Stimulated activated CD4-positive, alpha-beta T cell treated with anti-CD3 and anti-CD28 coated beads, Interleukin-12 subunit alpha, Interleukin-12 subunit beta, amount 100 ng/mL, for 24 hours (primary cell): ENCODE measurements around the gene TNIP1.

Experiments
- DNase-seq, 2 experiments: peaks; one replicate each; pipeline ENCODE4 v3.0.0-alpha.2; 2020; ENCODE audit warnings: low read depth in 2 of 2

TNIP1 gene

DNA sequence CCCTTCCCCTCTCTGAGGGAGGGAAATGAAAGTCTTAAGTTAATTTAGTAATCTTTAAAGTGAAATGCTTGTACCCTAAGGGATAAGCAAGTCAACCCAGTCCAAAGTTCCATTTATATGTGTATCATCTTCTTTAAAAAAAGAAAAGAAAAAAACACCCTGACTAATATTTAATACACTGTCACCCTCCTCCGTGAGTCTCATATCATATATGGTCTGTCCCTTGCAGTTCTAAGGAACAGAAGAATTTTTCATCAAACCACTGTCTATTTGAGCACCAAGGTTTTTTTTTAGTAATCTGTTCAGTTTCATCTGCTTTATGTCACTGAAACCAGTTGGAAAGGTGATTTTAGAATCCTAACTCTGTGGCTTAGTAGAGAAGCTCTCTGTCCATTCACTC lies 15.2 kb downstream of the TNIP1 start:
- no peak for DNase-seq

DNA sequence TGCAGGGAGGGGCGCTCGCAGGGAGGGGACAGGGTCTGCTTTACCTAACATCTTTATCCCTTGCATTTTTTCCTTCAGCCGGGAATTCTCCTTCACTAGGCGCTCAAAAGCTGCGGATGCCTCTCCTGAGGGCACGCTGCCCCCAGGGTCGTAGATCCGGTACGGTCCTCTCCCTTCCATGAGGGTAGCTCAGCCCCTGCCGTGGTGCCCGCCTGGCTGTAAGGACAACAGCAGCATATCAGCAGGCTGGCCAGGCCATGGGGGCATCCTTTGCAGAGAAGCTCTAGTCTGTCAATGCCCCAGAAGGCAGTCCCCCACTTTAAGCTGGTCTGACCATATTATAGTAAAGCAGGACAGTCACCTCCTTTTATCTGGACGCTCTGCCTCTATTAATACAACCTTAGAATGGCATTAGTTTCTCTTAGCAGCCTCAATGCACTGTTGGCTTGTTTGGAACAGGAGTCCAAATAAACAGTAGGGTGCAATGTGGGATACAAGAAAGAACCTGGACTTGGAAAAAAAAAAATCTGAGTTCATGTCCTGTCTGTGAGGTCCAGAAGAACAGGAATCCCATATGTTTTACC lies 15.8 kb downstream of the TNIP1 start:
- no peak for DNase-seq

DNA sequence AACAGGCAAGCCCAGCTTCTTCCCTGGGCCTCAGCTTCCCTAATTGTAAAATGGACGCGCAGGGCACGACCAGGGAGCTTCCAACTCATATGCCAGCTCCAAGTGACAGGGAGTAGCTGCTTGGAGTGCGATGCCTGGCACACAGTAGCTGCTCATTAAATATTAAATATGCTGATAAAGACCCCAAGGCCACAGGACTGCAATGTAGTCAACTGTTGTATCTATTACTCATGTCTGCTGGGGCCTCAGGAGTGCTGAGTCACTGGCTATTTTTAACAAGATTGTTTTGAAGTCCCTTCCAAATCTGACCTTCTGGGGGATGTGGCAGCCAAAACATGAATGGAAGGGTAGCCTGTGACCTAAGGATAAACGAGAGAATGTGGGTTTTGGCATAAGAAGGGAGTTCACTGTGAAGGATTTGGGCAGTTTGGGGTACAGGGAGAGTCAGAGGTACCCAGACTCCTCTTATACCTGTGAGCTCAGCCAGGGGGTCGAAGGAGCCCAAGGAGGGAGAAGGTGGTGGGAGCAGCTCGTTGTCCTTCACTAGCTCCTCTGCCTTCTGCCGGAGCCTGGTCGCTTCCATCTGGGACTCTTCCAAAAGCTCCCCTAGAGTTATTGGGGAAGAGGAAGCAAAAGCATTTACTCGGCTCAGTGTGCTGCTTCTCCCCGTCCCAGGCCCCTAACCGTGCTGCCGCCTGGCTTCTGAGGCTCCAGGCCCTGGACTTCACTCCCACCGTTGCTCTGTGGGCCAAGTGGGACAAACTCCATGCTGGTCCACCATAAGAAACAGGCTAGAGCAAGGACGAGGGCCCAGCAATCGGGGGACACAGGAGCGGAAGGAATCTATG lies 17.5 kb downstream of the TNIP1 start:
- DNase-seq = no peak

DNA sequence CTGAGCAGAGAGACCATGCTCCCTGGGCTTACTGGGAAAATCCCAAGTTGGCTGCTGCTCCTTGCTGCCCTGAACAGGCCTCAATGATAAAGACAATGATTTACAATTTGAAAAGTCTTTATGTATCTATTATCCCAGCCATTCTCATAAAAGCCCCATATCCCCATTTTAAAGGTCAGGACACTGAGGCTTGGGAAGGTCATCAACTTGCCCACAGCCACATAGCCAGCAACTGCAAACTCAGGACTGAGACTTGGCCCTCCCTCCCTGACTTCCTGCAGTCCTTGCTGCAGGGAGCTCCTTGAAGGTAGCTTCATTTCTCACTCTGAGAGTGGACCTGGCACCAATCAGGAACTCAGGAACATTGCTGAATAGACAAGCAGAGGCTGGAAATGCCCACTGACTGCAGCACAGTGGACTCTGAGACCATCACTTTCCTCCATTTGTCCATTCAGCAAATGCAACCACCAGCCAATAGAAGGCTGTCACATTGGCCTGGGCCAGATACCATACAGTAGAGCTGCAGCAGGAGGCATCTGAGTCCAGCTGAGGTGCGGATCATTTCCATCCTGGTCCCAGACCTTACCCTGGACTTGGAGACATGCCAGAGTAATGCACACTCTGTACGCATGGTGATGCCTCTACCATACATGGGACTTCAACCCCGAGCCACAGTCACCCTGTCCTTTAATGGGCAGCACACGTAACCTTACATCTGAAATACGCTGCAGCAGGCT lies 18.3 kb downstream of the TNIP1 start:
- DNase-seq = no peak

DNA sequence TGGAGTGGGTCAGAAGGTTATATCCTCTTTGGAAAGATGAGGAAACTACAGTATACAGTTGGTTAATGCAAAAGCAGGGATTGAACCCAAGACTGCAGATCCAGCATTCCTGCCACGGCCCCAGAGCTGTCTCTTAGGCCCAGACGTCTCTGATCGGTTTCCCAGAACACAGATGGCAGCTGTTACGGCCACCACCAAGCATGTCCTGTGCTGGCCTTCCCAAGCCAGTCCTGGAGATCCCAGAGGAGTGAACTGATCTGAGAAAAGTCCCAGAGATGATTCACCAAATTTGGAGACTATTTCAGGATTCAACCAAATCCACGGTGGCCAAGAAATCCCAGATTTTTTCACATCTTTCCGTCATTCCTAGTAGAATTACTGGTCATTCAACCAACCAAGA lies 20.1 kb downstream of the TNIP1 start:
- DNase-seq = no peak

DNA sequence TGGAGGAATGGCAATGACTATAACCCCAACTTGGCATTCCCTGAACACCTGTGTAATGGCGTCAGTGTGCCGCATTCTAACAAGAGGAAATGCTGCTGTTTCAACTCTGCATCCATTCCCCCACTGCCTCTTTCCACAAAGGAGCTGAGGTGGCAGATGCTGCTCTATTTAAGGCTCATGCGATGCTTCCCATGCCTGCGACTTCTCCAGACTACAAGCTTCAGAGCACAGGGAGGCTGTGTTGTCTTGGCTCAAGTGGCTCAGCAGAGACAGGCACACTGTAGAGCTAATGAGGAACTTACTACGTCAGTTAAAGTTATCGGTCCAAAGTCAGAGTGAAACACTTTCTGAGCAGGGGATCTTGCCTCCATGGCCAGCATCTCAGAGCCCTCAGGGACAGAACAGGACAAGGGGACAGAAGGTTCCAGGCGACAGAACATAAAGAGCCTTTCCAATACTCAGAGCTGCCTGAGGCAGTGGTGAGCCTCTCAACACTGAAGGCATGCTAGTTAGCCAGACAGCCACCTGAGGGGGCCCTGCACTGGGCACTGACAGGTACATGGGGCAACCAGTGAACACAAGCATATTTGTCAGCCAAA lies 21.8 kb downstream of the TNIP1 start:
- DNase-seq = no peak

DNA sequence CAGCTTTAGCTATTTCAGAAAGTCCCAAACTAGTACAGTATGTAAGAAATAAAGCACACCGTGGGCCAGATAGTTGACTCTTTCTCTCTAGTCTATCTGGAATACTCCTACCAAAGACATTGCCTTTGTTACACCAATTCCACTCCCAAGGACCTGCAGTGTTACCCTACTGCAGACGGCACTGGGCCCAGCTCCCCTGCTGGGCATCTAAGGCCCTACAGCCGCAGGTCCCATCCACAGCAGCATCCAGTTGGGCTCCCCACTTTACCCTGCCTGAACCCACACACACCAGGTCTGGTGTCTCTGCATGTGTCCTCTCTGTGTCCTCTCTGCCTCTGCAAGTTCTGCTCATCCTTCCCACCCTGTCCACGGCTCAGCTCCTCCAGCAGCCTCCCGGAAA lies 22.5 kb downstream of the TNIP1 start:
- no peak for DNase-seq

DNA sequence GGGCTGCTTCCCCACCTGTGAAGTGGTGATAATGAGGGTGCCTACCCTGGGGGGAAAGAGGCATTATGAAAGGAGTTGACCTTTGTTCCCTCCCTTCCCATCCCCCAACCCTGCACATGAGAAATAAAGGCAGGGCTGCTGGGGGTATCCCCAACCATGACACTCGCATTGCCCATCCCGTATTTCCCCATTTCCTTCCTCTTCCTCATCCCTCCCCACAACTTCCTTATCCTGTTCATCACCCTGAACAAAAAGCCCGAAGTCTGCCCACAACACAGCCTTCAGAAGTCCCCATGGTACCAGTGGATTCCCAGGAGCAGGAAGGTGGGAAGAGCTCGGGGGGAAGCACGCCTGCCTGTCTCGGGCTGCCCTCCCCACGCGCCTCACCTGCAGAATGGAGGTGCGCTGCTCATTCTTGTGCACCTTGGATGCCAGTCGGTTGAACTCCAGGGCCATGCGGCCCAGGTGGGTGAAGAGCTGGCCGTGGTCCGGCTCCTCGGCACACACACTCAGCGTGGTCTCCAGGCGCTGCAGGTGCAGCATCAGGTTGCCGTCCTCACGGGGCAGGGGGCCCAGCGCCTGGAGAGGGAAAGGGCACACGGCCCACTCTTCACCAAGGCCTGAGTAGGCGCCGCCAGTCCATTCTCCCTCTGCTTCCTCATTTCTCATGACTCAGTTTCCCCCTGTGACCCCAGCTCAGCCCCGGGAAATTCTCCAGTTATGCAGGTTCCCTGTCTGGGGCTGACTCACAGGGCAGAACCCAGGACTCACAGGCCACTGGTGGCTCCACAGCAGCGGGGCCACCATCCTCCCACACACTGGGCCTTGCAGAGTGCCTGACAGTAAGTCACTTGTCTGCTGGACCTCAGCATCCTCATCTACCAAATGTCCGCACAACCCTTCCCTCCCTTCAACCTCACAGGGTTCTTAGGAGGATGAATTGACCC lies 24.2 kb downstream of the TNIP1 start:
- no peak for DNase-seq

DNA sequence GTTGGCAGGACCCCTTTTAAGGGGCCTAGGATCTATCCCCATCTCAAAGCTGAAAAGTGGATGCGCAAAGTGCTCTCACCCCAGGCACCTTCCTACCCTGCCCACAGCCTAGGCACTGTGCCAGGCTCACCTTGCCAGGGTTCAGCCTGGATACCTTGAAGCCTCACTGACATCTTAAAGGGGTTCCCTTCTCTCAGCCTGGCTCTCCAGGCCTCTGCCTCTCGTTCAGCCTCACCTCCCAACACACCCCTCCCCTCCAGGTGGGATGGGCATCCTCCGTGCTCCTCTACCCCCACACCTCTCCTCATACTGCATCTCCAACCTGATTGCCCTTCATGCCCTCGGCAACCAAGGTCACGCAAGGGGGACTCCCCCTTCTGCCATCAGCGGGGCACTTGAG lies 25.5 kb downstream of the TNIP1 start:
- DNase-seq = no peak

DNA sequence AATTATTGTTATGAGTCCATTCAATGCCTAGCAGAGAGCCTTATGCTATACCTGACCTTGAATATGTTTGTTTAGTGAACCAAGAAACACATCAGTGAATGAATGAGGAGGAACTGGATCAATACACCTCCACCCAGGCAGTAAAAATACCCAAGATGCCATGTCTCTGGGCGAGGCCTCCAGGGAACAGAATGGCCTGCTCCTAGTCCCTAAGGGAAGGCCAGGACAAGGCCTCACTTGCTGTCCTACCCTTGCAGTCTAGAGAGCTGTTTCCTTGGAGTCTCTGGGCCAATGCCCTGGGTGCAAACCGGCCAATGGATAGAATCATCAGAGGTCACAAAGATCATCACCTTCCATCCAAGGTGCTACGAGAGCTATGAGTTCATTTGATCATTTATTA lies 26.1 kb downstream of the TNIP1 start:
- DNase-seq = no peak

DNA sequence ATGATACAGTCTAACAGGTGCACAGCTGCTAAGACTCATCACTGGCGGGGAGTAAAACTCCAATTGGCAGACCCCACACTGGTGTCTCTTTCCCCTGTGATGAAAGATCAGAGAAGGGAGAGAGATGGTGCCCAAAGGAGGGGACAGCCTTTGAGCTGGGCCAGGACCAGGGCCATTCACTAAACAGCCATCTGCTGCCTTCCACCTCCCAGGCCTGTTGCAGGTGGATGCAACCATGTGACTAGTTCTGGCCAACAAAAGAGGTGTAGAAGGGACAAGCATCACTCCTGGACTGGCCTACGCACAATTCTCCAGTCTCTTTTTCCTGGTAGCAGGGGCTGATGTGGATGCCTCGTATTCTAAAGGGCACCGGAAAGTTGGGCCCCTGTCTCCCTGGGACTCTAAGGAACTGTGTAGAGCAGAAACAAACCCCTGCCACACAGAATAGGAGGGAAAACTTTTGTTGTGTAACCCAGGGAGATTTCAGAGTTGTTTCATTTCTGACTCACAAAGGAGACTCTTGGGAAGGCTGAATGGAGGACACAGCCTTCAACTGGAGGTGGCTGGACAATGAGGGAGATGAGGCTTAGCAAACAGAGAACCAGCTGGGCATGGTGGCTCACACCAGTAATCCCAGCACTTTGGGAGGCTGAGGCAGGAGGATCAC lies 26.9 kb downstream of the TNIP1 start:
- DNase-seq = no peak

DNA sequence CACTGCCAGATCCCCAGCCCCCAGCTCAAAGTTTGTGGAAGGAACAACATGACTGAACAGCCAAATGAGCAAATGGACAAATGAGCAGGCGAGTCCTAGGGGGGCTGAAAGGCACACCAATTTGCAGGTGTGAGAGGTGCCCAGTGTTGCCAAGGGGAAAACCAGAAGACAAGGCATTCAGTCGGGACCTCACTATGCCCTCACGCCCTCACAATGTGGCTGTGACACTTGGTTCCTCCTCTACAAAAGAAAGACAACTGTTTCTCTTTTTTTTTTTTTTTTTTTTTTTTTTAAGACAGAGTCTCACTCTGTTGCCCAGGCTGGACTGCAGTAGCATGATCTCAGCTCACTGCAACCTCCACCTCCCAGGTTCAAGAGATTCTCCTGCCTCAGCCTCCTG lies 28.0 kb downstream of the TNIP1 start:
- no peak for DNase-seq

DNA sequence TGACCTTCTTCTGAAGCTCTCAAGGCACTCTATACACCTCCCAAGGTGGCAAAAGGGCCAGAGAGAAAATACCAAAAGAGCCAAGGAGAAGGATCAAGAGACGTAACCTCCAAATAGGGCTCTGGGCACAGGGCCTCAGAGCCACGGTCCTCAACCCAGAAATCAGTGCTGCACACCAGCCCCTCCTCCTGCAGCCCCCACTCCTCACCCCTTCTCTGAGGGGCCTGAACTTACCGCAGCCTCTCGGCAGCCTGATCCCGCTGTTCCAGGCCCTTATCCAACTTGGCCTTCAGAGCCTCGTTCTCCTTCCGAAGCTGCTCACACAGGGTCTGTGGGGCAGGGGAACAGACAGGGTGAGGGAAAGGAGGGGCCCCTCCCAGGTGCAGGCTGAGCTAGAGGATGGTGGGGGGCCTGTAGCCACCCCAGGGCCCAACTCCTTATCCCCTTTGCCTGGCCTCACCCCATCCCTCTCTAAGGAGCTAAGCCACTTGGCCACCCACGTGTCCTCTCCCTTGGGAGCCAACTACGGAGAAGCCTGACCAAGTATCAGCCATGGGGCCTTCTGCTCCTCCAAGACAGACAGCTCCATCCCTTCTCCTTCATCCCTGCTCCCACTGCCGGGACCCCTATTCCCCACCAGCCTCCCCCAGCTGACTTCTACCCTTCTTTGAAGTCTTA lies 28.8 kb downstream of the TNIP1 start:
- DNase-seq = no peak

DNA sequence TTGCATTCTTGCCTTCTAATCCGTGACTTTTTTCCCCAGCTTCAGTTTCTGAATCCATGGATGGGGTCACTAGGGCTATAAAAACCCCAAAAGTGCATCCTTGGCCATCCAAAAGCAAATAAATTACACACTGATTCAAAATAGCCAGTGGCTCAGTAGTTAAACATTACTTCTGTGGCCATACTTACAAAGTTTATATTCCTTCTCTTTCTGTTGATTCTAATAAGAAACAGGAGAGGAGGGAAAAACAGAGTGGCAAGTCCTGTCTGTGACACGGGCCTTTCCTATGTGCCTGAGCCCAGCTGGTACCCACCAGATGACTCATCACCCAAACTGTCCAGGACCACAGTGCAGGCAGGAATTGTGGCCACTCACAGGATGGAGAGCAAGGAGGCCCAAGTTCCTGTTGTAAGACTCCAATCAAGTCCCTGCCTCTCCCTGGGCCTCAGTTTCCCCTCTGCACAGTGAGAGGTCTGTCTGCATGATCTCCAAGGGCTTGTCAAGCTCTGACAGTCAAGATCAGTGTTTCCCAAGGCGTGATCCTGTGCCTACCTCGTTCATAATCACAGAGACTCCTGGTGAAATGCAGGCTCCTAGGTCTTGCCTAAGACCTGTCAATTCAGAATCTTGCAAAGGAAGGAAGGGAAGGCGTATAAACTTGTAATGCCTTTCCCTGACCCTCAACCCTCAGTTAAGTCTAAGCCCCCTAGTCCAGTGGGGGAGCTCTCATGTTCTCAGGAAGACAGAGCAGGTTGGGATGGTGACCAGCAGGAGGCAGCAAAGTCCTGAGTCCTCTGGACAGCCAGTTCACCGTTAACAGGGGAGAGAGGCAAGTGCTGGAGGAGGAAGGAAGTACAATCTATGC lies 29.5 kb downstream of the TNIP1 start:
- peak; percentile 44 to 64 for DNase-seq

DNA sequence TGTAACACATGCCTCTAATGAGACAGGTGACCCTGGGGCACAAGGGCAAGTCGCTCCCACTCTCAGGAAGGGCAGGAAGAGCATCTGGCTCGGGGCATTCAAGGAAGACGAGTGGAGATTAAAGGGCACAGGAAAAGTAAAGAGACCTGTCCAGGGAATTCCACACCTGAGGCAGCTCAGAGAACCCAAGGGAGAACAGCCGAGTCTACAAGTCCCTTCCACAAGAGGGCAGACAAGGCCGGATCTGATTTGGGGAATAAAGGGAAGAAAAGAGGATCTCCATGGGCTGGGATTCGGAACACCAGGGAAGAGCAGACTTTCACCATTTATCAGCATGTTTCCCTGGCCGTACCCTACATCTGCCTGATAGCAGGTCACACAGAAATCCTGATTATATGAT lies 32.3 kb downstream of the TNIP1 start:
- no peak for DNase-seq

DNA sequence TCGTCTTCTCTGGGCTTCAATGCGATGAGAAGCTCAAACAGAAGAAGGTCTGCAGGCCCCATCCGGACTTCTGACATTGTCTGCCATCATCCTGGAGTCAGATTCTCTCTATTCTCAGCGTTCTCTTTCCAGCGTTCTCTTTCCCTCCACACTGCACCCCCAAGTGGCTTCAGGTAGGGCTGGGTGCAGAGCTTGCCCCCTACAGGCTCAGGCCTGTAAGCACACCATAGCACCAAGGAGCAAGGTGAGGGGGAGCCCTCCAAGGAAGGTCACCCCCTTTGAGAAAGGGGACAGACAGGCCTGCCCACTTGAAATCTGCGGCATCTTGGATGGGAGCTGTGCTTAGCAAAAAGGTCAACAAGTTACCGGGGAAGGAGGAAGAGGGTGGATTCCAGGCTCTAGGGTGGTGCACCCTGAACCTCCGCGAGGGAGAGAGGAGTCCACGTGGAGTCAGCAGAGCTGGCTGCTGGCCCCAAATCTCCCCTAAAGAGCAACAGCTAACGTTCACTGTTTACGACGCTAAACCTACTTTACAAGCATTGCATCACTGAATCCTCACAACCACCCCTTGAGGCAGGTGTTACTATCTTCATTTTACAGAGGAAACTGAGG lies 32.9 kb downstream of the TNIP1 start:
- no peak for DNase-seq

DNA sequence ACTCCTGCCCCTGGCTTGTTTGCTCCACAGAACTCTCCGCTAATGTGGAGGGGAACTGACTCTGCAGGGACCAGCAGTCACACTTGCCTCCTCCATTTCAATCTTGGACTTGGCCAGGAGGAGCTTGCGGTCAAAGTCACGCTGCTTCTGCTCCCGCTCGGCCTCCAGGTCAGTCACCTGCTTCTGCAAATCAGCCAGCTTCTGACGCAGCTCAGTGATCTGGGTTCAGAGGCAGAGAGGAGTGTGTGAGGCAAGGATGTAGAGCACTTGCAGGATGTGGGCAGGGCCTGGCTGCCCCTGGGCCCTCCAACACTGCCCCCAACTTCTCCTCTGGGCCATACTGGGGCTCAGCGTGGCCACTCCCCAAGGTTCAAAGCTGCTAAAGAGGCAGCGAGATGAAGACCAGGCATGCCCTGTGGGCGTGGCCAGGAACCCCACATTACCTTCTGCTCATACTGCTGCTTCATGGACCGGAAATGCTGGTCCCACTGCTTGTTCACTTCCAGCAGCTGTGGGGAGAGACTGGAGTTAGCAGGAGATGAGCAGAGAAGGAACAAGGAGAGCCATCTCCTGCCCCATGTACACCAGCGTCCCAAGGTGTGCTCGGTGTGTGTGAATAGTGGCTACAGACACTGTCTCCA lies 38.3 kb downstream of the TNIP1 start:
- DNase-seq = no peak

DNA sequence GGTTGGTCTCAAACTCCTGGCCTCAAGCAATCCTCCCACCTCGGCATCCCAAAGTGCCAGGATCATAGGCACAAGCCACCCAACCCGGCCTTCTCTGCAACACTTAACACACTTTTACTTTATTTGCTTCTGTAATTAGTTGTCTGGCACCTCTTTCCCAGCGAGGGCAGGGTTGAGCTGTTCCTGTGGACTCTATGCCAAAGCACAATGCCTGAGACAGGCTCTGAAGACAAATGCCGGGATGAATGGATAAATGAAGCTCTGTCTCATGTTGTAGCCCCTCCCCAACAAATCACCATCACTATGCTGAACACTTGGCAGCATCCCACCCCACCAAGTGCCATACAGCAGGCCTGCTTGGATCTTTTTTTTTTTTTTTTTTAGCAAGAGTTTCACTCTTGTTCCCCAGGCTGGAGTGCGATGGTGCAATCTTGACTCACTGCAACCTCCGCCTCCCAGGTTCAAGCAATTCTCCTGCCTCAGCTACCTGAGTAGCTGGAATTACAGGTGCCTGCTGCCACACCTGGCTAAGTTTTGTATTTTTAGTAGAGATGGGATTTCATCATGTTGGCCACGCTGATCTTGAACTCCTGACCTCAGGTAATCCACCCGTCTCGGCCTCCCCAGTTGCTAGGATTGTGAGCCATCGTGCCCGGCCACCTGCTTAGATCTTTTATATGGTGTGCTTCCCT lies 39.1 kb downstream of the TNIP1 start:
- no peak for DNase-seq
